MM.1S (cell line): ENCODE measurements around the gene ENOSF1.

Experiments used
- CTCF ChIP-seq: fragments of 300-600 bp; sonication (generic); IDR thresholded peaks from 2 replicates; pipeline ENCODE4 v1.5.1; 2016; ENCODE audit warnings: antibody characterized with exemption, low read length, mixed read lengths
- EZH2 ChIP-seq: fragments of 300-600 bp; sonication (generic); optimal IDR thresholded peaks from 2 replicates; pipeline ENCODE3; 2017; ENCODE audit warnings: low read depth, mild to moderate bottlenecking, antibody characterized with exemption, low read length, mixed read lengths

- no peak for TF ChIP-seq CTCF
- no peak for TF ChIP-seq EZH2
These were observed 91.0 kb downstream of the ENOSF1 start for GRCh38 chr18:621291-622043.
